ENCODE data around the gene SLC38A8.

Gene SLC38A8

GRCh38 chr16:84031556-84031955, 11.0 kb downstream of the SLC38A8 start:
- no peak for DNase-seq (ENCODE audit: low read depth)

GRCh38 chr16:84029297-84030047, 13.1 kb downstream of the SLC38A8 start:
- DNase-seq (ENCODE audit: low read depth): no peak

GRCh38 chr16:84027625-84028024, 15.0 kb downstream of the SLC38A8 start:
- no peak for DNase-seq (ENCODE audit: low read depth)

GRCh38 chr16:84026606-84027005, 16.0 kb downstream of the SLC38A8 start:
- DNase-seq (ENCODE audit: low read depth): no peak

- no peak for DNase-seq (ENCODE audit: low read depth)
Observed at GRCh38 chr16:84024854-84025253, 17.7 kb downstream of the SLC38A8 start.

- no peak for DNase-seq (ENCODE audit: low read depth)
Observed at GRCh38 chr16:84022644-84023043, 20.0 kb downstream of the SLC38A8 start.

GRCh38 chr16:84021488-84021887, 21.1 kb downstream of the SLC38A8 start:
- no peak for DNase-seq (ENCODE audit: low read depth)

GRCh38 chr16:84020353-84020752, 22.2 kb downstream of the SLC38A8 start:
- DNase-seq (ENCODE audit: low read depth): no peak

GRCh38 chr16:84018710-84019109, 23.9 kb downstream of the SLC38A8 start:
- no peak for DNase-seq (ENCODE audit: low read depth)

GRCh38 chr16:84016477-84016876, 26.1 kb downstream of the SLC38A8 start:
- no peak for DNase-seq (ENCODE audit: low read depth)

GRCh38 chr16:84015399-84015798, 27.2 kb downstream of the SLC38A8 start:
- no peak for DNase-seq (ENCODE audit: low read depth)

GRCh38 chr16:84014570-84015327, 27.8 kb downstream of the SLC38A8 start:
- DNase-seq (ENCODE audit: low read depth): no peak

- peak; percentile 31 for DNase-seq (ENCODE audit: low read depth)
Observed at GRCh38 chr16:84013787-84014569, 28.6 kb downstream of the SLC38A8 start.

GRCh38 chr16:84009282-84009681, 33.3 kb downstream of the SLC38A8 start:
- DNase-seq (ENCODE audit: low read depth): no peak

- DNase-seq (ENCODE audit: low read depth): no peak
Observed at GRCh38 chr16:84007965-84008364, 34.6 kb downstream of the SLC38A8 start.

GRCh38 chr16:84007520-84007919, 35.1 kb downstream of the SLC38A8 start:
- DNase-seq (ENCODE audit: low read depth): no peak

- no peak for DNase-seq (ENCODE audit: low read depth)
Observed at GRCh38 chr16:84005391-84005790, 37.2 kb downstream of the SLC38A8 start.

GRCh38 chr16:84004442-84004841, 38.2 kb downstream of the SLC38A8 start:
- DNase-seq (ENCODE audit: low read depth): no peak

GRCh38 chr16:84003038-84003437, 39.6 kb downstream of the SLC38A8 start:
- no peak for DNase-seq (ENCODE audit: low read depth)

- DNase-seq (ENCODE audit: low read depth): no peak
Observed at GRCh38 chr16:84001726-84002125, 40.9 kb downstream of the SLC38A8 start.

- no peak for DNase-seq (ENCODE audit: low read depth)
Observed at GRCh38 chr16:84000989-84001642, 41.5 kb downstream of the SLC38A8 start.

- no peak for DNase-seq (ENCODE audit: low read depth)
Observed at GRCh38 chr16:83998091-83998490, 44.5 kb downstream of the SLC38A8 start.
